ENCODE measurements around the gene ANKS1B. TPM values are rescaled to one million over a fixed set of nuclear protein-coding genes. Genes with fewer than 3 reads are reported as not detected.

ANKS1B gene
- total and polyA plus RNA-seq, 3 experiments from 2014 or later: 0.39 to 0.60 TPM; not detected in 1

GRCh38 chr12:99957866-99958466, 26.8 kb downstream of the ANKS1B start:
- no peak overlapping the region for H3K27ac Mint-ChIP-seq

GRCh38 chr12:99954724-99955123, 30.0 kb downstream of the ANKS1B start:
- Histone ChIP-seq H3K36me3 (ENCODE audit: insufficient read depth, low read length) (no peaks in the 10 kb centered on the region), H3K9me3 (ENCODE audit: low read length) (no peaks in the 10 kb centered on the region), H3K27me3 (ENCODE audit: insufficient read depth, low read length, poor library complexity, severe bottlenecking) (no peaks in the 10 kb centered on the region), H3K27ac (ENCODE audit: low read depth, low read length) (no peak overlapping the region), H3K4me3 (ENCODE audit: low read length) (no peak overlapping the region), H3K4me1 (ENCODE audit: insufficient read depth, low read length) (no peaks in the 10 kb centered on the region)
- POLR2A ChIA-PET: no interaction called here
- H3K27me3 Mint-ChIP-seq: no peaks in the 10 kb centered on the region
- no peak overlapping the region for H3K4me3 Mint-ChIP-seq
- CTCF ChIA-PET: no interaction called here
- no peaks in the 10 kb centered on the region for H3K4me1 Mint-ChIP-seq
- no peak overlapping the region for H3K27ac Mint-ChIP-seq
- H3K36me3 Mint-ChIP-seq: no peaks in the 10 kb centered on the region
- H3K9me3 Mint-ChIP-seq: no peaks in the 10 kb centered on the region
- DNase-seq: no peak

More at GRCh38 chr12:99957866-99958466, 26.8 kb downstream of the ANKS1B start:
- no peaks in the 10 kb centered on the region for H3K27me3 ChIP-seq (ENCODE audit: insufficient read depth, low read length, poor library complexity, severe bottlenecking)
- H3K9me3 Mint-ChIP-seq: peaks cover 0 to 4% (median 0%) of the 10 kb centered on the region in 5 donors
- no peak for DNase-seq
- H3K4me1 ChIP-seq (ENCODE audit: insufficient read depth, low read length): no peaks in the 10 kb centered on the region
- CTCF ChIA-PET: no interaction called here
- H3K36me3 ChIP-seq (ENCODE audit: insufficient read depth, low read length): no peaks in the 10 kb centered on the region
- no peaks in the 10 kb centered on the region for H3K36me3 Mint-ChIP-seq
- no peaks in the 10 kb centered on the region for H3K4me1 Mint-ChIP-seq
- H3K27me3 Mint-ChIP-seq: no peaks in the 10 kb centered on the region
- H3K4me3 Mint-ChIP-seq: no peak overlapping the region
- H3K27ac ChIP-seq (ENCODE audit: low read depth, low read length): no peak overlapping the region
- POLR2A ChIA-PET: no interaction called here
- H3K9me3 ChIP-seq (ENCODE audit: low read length): no peaks in the 10 kb centered on the region
- no peak overlapping the region for H3K4me3 ChIP-seq (ENCODE audit: low read length)

GRCh38 chr12:99948370-99948769, 36.4 kb downstream of the ANKS1B start:
- Mint-ChIP-seq H3K4me1 (no peaks in the 10 kb centered on the region), H3K27me3 (peaks cover 4 to 5% of the 10 kb centered on the region in 2 donors), H3K9me3 (no peaks in the 10 kb centered on the region), H3K27ac (no peak overlapping the region), H3K4me3 (no peak overlapping the region), H3K36me3 (no peaks in the 10 kb centered on the region)
- no peak for DNase-seq
- Histone ChIP-seq H3K9me3 (ENCODE audit: low read length) (no peaks in the 10 kb centered on the region), H3K4me1 (ENCODE audit: insufficient read depth, low read length) (no peaks in the 10 kb centered on the region), H3K27ac (ENCODE audit: low read depth, low read length) (no peak overlapping the region), H3K27me3 (ENCODE audit: insufficient read depth, low read length, poor library complexity, severe bottlenecking) (no peaks in the 10 kb centered on the region), H3K36me3 (ENCODE audit: insufficient read depth, low read length) (no peaks in the 10 kb centered on the region), H3K4me3 (ENCODE audit: low read length) (no peak overlapping the region)
- ChIA-PET CTCF (no interaction called here), POLR2A (no interaction called here)

DNA sequence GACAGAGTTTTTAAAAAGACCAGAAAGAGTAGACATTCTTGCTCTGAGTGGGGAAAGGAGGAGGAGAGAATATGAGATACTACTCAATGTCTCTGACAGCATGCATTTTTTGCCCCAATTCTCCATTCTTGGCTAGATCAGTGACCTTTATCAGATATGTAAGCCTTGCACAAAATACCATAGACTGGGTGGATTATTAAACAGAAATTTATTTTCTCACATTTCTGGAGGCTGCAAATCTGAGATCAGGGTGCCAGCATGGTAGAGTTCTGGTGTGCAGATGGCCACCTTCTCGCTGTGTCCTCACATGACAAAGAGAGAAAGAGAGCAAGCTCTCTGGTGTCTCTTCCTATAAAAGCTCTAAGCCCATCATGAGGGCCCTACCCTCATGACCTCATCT, 38.6 kb downstream of the ANKS1B start:
- Mint-ChIP-seq H3K4me1 (no peaks in the 10 kb centered on the region), H3K27me3 (peaks cover 4 to 5% of the 10 kb centered on the region in 2 donors), H3K36me3 (no peaks in the 10 kb centered on the region), H3K4me3 (no peak overlapping the region), H3K9me3 (no peaks in the 10 kb centered on the region), H3K27ac (no peak overlapping the region)
- Histone ChIP-seq H3K27me3 (ENCODE audit: insufficient read depth, low read length, poor library complexity, severe bottlenecking) (no peaks in the 10 kb centered on the region), H3K36me3 (ENCODE audit: insufficient read depth, low read length) (no peaks in the 10 kb centered on the region), H3K9me3 (ENCODE audit: low read length) (no peaks in the 10 kb centered on the region), H3K27ac (ENCODE audit: low read depth, low read length) (no peak overlapping the region), H3K4me3 (ENCODE audit: low read length) (no peak overlapping the region), H3K4me1 (ENCODE audit: insufficient read depth, low read length) (no peaks in the 10 kb centered on the region)
- CTCF ChIA-PET: no interaction called here
- POLR2A ChIA-PET: no interaction called here
- DNase-seq: no peak

DNA sequence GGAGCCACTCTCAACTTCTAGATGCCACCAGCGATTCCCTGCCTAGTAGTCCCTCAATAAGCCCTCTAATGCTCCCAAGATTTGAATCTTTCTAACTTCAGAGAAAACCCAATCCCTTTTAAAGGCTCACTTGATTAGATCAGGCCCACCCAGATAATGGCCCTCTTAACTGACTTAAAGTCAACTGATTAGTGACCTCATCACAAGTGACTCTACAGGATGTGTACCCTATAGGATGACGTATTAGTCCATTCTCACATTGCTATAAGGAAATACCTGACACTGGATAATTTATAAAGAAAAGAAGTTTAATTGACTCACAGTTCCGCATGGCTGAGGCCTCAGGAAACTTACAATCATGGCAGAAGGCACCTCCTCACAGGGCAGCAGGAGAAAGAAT, 49.1 kb downstream of the ANKS1B start:
- ChIA-PET CTCF (no interaction called here), POLR2A (no interaction called here)
- Mint-ChIP-seq H3K27me3 (no peaks in the 10 kb centered on the region), H3K9me3 (no peaks in the 10 kb centered on the region), H3K36me3 (no peaks in the 10 kb centered on the region), H3K27ac (no peak overlapping the region), H3K4me3 (no peak overlapping the region), H3K4me1 (no peaks in the 10 kb centered on the region)
- Histone ChIP-seq H3K27ac (ENCODE audit: low read depth, low read length) (no peak overlapping the region), H3K36me3 (ENCODE audit: insufficient read depth, low read length) (no peaks in the 10 kb centered on the region), H3K9me3 (ENCODE audit: low read length) (no peaks in the 10 kb centered on the region), H3K4me1 (ENCODE audit: insufficient read depth, low read length) (no peaks in the 10 kb centered on the region), H3K4me3 (ENCODE audit: low read length) (no peak overlapping the region), H3K27me3 (ENCODE audit: insufficient read depth, low read length, poor library complexity, severe bottlenecking) (no peaks in the 10 kb centered on the region)
- DNase-seq: no peak

- CTCF ChIA-PET: no interaction called here
- Mint-ChIP-seq H3K27me3 (no peaks in the 10 kb centered on the region), H3K27ac (no peak overlapping the region), H3K4me1 (no peaks in the 10 kb centered on the region), H3K4me3 (no peak overlapping the region), H3K36me3 (no peaks in the 10 kb centered on the region), H3K9me3 (peaks cover 0 to 5% (median 0%) of the 10 kb centered on the region in 5 donors)
- no peak for DNase-seq
- H3K4me3 ChIP-seq (ENCODE audit: low read length): no peak overlapping the region
- POLR2A ChIA-PET: no interaction called here
- H3K36me3 ChIP-seq (ENCODE audit: insufficient read depth, low read length): no peaks in the 10 kb centered on the region
- H3K27ac ChIP-seq (ENCODE audit: low read depth, low read length): no peak overlapping the region
- H3K27me3 ChIP-seq (ENCODE audit: insufficient read depth, low read length, poor library complexity, severe bottlenecking): no peaks in the 10 kb centered on the region
- no peaks in the 10 kb centered on the region for H3K4me1 ChIP-seq (ENCODE audit: insufficient read depth, low read length)
- H3K9me3 ChIP-seq (ENCODE audit: low read length): no peaks in the 10 kb centered on the region
Measured at GRCh38 chr12:99926511-99927169, 58.1 kb downstream of the ANKS1B start.

DNA sequence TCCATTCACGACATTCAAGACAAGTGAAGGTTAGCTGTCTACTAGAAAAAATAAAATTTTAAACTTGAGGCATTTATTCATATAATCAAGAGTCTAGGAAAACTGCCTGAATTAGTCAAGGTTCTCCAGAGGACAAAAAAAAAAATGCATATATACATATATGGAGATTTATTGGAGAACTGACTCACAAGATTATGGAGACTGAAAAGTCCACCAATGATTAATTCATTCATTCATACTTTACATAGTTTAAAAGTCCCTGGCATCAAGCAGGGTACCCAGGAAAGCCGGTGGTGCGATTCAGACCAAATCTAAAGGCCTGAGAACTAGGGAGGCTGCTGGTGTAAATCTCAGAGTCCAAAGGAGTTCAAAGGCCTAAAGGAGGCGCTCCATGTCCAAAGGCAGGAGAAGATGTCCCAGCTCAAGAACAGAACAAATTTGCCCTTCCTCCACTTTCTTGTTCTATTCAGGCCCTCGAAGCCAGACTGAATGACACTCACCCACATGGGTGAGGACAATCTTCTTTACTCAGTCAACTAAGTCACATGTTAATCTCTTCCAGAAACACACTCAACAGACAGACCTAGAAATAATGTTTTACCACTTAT, 64.3 kb downstream of the ANKS1B start:
- Mint-ChIP-seq H3K27ac (no peak overlapping the region), H3K27me3 (no peaks in the 10 kb centered on the region), H3K4me1 (no peaks in the 10 kb centered on the region), H3K9me3 (peaks cover 0 to 4% (median 0%) of the 10 kb centered on the region in 5 donors), H3K36me3 (no peaks in the 10 kb centered on the region), H3K4me3 (no peak overlapping the region)
- no peaks in the 10 kb centered on the region for H3K36me3 ChIP-seq (ENCODE audit: insufficient read depth, low read length)
- CTCF ChIA-PET: interaction anchor here (0.6 kb wide), 1 partner anchor 20 kb away, joined by 3 read pairs; no protein-coding TSS in a partner anchor
- H3K4me1 ChIP-seq (ENCODE audit: insufficient read depth, low read length): no peaks in the 10 kb centered on the region
- H3K27ac ChIP-seq (ENCODE audit: low read depth, low read length): no peak overlapping the region
- no peak for DNase-seq
- H3K27me3 ChIP-seq (ENCODE audit: insufficient read depth, low read length, poor library complexity, severe bottlenecking): no peaks in the 10 kb centered on the region
- POLR2A ChIA-PET: no interaction called here
- no peaks in the 10 kb centered on the region for H3K9me3 ChIP-seq (ENCODE audit: low read length)
- no peak overlapping the region for H3K4me3 ChIP-seq (ENCODE audit: low read length)

- Histone ChIP-seq H3K27me3 (ENCODE audit: insufficient read depth, low read length, poor library complexity, severe bottlenecking) (no peaks in the 10 kb centered on the region), H3K9me3 (ENCODE audit: low read length) (no peaks in the 10 kb centered on the region), H3K4me1 (ENCODE audit: insufficient read depth, low read length) (no peaks in the 10 kb centered on the region), H3K27ac (ENCODE audit: low read depth, low read length) (no peak overlapping the region), H3K4me3 (ENCODE audit: low read length) (no peak overlapping the region), H3K36me3 (ENCODE audit: insufficient read depth, low read length) (no peaks in the 10 kb centered on the region)
- Mint-ChIP-seq H3K4me3 (no peak overlapping the region), H3K9me3 (peaks cover 0 to 4% (median 0%) of the 10 kb centered on the region in 5 donors), H3K4me1 (no peaks in the 10 kb centered on the region), H3K36me3 (no peaks in the 10 kb centered on the region), H3K27ac (no peak overlapping the region), H3K27me3 (peaks cover 0 to 3% of the 10 kb centered on the region in 2 donors)
- CTCF ChIA-PET: no interaction called here
- DNase-seq: no peak
- POLR2A ChIA-PET: no interaction called here
Measured at GRCh38 chr12:99917711-99918402, 66.9 kb downstream of the ANKS1B start.
